Hematopoietic multipotent progenitor cell treated with erythropoietin and hydrocortisone succinate and interleukin-3 and kit ligand, for 15 days (in vitro differentiated cells): Measurements from ENCODE around the gene JUNB.
"Not testable (repeated sequence)": the region's sequence is repeated elsewhere in the genome, so short reads cannot be mapped to it uniquely, and the experiment has no call there.

ENCODE experiments used
- DNase-seq: peaks from one replicate; pipeline ENCODE4 v3.0.0-alpha.2; 2015; ENCODE audit warnings: low spot score

Gene JUNB

GRCh38 chr19:12789098-12789903 lies 2.0 kb upstream of the JUNB start:
- DNase-seq, result peak; percentile 58

GRCh38 chr19:12789904-12790619 lies 1.2 kb upstream of the JUNB start:
- DNase-seq, result peak; percentile 96

GRCh38 chr19:12790628-12791344 lies 500 bp upstream of the JUNB start:
- peak; percentile 37 for DNase-seq

- peak; percentile 69 for DNase-seq
These were observed 966 bp downstream of the JUNB start for GRCh38 chr19:12792051-12792852.

GRCh38 chr19:12792853-12793289 lies 1.6 kb downstream of the JUNB start:
- no peak for DNase-seq

GRCh38 chr19:12793290-12794195 lies 2.3 kb downstream of the JUNB start:
- DNase-seq, result peak; percentile 95

GRCh38 chr19:12794196-12794941 lies 3.1 kb downstream of the JUNB start:
- DNase-seq, result peak; percentile 27

GRCh38 chr19:12794971-12795381 lies 3.7 kb downstream of the JUNB start:
- DNase-seq, result no peak

GRCh38 chr19:12796146-12797071 lies 5.1 kb downstream of the JUNB start:
- DNase-seq, result peak; percentile 85

GRCh38 chr19:12797141-12797587 lies 5.9 kb downstream of the JUNB start:
- DNase-seq, result no peak

GRCh38 chr19:12797607-12798006 lies 6.3 kb downstream of the JUNB start:
- not testable (repeated sequence) for DNase-seq

- peak; percentile 40 for DNase-seq
These were observed 8.6 kb downstream of the JUNB start for GRCh38 chr19:12799742-12800465.

- peak; percentile 81 for DNase-seq
These were observed 9.1 kb downstream of the JUNB start for GRCh38 chr19:12800466-12800770.

- no peak for DNase-seq
These were observed 9.7 kb downstream of the JUNB start for GRCh38 chr19:12800923-12801465.

- DNase-seq, result peak; percentile 89
These were observed 10.4 kb downstream of the JUNB start, which contains the start of the genes PRDX2 and THSD8 for GRCh38 chr19:12801466-12802266. Gene PRDX2, minus strand, starts transcription at chr19:12801800. Its CDS starts 539 bp downstream, at chr19:12801261. Gene THSD8, plus strand, starts transcription at chr19:12802069. Its CDS starts 3 bp downstream, at chr19:12802072.

- no peak for DNase-seq
These were observed 11.2 kb downstream of the JUNB start for GRCh38 chr19:12802267-12803106.
